A549 (cell line): Measurements from ENCODE around the gene ITPA. TPM values are rescaled to one million over a fixed set of nuclear protein-coding genes. Genes with fewer than 3 reads are reported as not detected.
A peak's percentile ranks its signal among the peaks of the same experiment; 100 is the strongest.

Experiments used
- ATAC-seq, 2 experiments: fragments of 200-7000 bp in 1 of 2; fragments of >200 bp in 1 of 2; cut with Nextera tagmentation in 1 of 2; cut with Tn5 transposase in 1 of 2; 3 replicates each; pipeline versions ENCODE4 v1.8.0 to v1.9.1; 2018 to 2020; ENCODE audit warnings: mild to moderate bottlenecking in 1 of 2, moderate library complexity in 1 of 2
- CTCF ChIA-PET: fragments of 300-600 bp; sonication (Branson Sonifier 250); formaldehyde crosslinking; extraction: SDS; loops from one replicate; lab custom pipeline; 2021; ENCODE audit warnings: antibody characterized with exemption, inconsistent platforms; lab: Yijun Ruan, JAX
- POLR2A ChIA-PET: fragments of 350-600 bp; formaldehyde crosslinking; extraction: SDS; loops from one replicate; lab custom pipeline; 2021; ENCODE audit warnings: antibody characterized with exemption, inconsistent platforms; lab: Yijun Ruan, JAX
- DNase-seq, 2 experiments: peaks; one replicate each; pipeline versions ENCODE4 v3.0.0 to v3.0.0-alpha.2; 2011 to 2016; ENCODE audit warnings: low read depth in 1 of 2, low spot score in 1 of 2
- FAIRE-seq: peaks from 2 replicates; lab custom pipeline; 2011; peaks lifted over from hg19 to GRCh38; lab: Jason Lieb, UNC
- H3K27ac ChIP-seq, 2 experiments: fragments of >200 bp; sonication (Bioruptor Twin); formaldehyde crosslinking; 3 replicates each; pipeline ENCODE4 v1.5.1; 2016 to 2017
- H3K4me1 ChIP-seq: fragments of >200 bp; sonication (Bioruptor Twin); formaldehyde crosslinking; 3 replicates; pipeline ENCODE4 v1.6.1; 2016
- H3K4me2 ChIP-seq: fragments of >200 bp; sonication (Bioruptor Twin); formaldehyde crosslinking; 3 replicates; pipeline ENCODE4 v1.6.1; 2016
- H3K4me3 ChIP-seq: fragments of >200 bp; sonication (Bioruptor Twin); formaldehyde crosslinking; 3 replicates; pipeline ENCODE4 v1.5.1; 2016
- H3K9me3 ChIP-seq: fragments of >200 bp; sonication (Bioruptor Twin); formaldehyde crosslinking; 3 replicates; pipeline ENCODE4 v1.6.1; 2016
- CBX2 ChIP-seq: fragments of 200-600 bp; sonication (generic); IDR thresholded peaks from 2 replicates; pipeline ENCODE4 v1.6.1; 2016; ENCODE audit warnings: low read depth, mild to moderate bottlenecking, borderline replicate concordance
- CBX8 ChIP-seq: fragments of 200-600 bp; sonication (generic); IDR thresholded peaks from 2 replicates; pipeline ENCODE4 v1.6.1; 2016
- CTCF ChIP-seq: fragments of >200 bp; sonication (Bioruptor Twin); formaldehyde crosslinking; IDR thresholded peaks from 3 replicates; pipeline ENCODE4 v1.5.1; 2016
- E2F6 ChIP-seq: IDR thresholded peaks from 2 replicates; pipeline ENCODE4 v1.6.1; 2012; ENCODE audit warnings: low read depth, borderline replicate concordance
- EHF ChIP-seq: fragments of 250-450 bp; sonication (Bioruptor Pico); IDR thresholded peaks from 2 replicates; pipeline ENCODE4 v1.5.0; 2020; ENCODE audit warnings: mild to moderate bottlenecking
- EHMT2 ChIP-seq: fragments of 200-600 bp; sonication (generic); IDR thresholded peaks from 2 replicates; pipeline ENCODE4 v1.6.1; 2016; ENCODE audit warnings: antibody characterized with exemption, low read depth, mild to moderate bottlenecking, moderate library complexity
- EP300 ChIP-seq, 2 experiments: fragments of >200 bp; sonication (Bioruptor Twin); formaldehyde crosslinking; IDR thresholded peaks; 2 replicates in 1 of 2; 3 replicates in 1 of 2; pipeline ENCODE4 v1.6.1; 2016 to 2017
- ESRRA ChIP-seq: fragments of 150-350 bp; IDR thresholded peaks from 2 replicates; pipeline ENCODE4 v1.6.1; 2014; ENCODE audit warnings: mild to moderate bottlenecking, low read length, borderline replicate concordance
- FOSL2 ChIP-seq, 2 experiments: fragments of 450-650 bp in 1 of 2; fragments of >200 bp in 1 of 2; sonication (Bioruptor Twin) in 1 of 2; formaldehyde crosslinking; IDR thresholded peaks; 2 replicates each; pipeline versions ENCODE4 v1.5.0 to v1.6.1; 2016 to 2020; ENCODE audit warnings: mild to moderate bottlenecking in 1 of 2, moderate library complexity in 1 of 2
- HMGXB4 ChIP-seq: fragments of 250-450 bp; sonication (Bioruptor Pico); IDR thresholded peaks from 2 replicates; pipeline ENCODE4 v1.5.0; 2021; ENCODE audit warnings: mild to moderate bottlenecking, moderate library complexity, borderline replicate concordance
- JUN ChIP-seq, 2 experiments: fragments of >200 bp; sonication (Bioruptor Twin); formaldehyde crosslinking; IDR thresholded peaks; 2 replicates in 1 of 2; 3 replicates in 1 of 2; pipeline ENCODE4 v1.6.1; 2016 to 2017
- KDM5A ChIP-seq: fragments of 200-600 bp; sonication (generic); IDR thresholded peaks from 2 replicates; pipeline ENCODE4 v1.6.1; 2016; ENCODE audit warnings: antibody characterized with exemption, mild to moderate bottlenecking
- MAX ChIP-seq: IDR thresholded peaks from 2 replicates; pipeline ENCODE4 v1.6.1; 2012
- NPAS2 ChIP-seq: fragments of 250-450 bp; sonication (Bioruptor Pico); IDR thresholded peaks from 2 replicates; pipeline ENCODE4 v1.8.0; 2022; ENCODE audit warnings: mild to moderate bottlenecking, moderate library complexity, borderline replicate concordance
- SMC3 ChIP-seq: fragments of >200 bp; sonication (Bioruptor Twin); formaldehyde crosslinking; IDR thresholded peaks from 3 replicates; pipeline ENCODE4 v1.6.1; 2018; ENCODE audit warnings: inconsistent platforms
- SREBF2 ChIP-seq: fragments of 450-650 bp; IDR thresholded peaks from 2 replicates; pipeline ENCODE4 v1.6.1; 2014; ENCODE audit warnings: mild to moderate bottlenecking, moderate library complexity
- USF2 ChIP-seq: fragments of 450-650 bp; IDR thresholded peaks from 2 replicates; pipeline ENCODE4 v1.6.1; 2014; ENCODE audit warnings: antibody characterized with exemption
- ZFP36 ChIP-seq: fragments of 450-650 bp; IDR thresholded peaks from 2 replicates; pipeline ENCODE4 v1.6.1; 2014; ENCODE audit warnings: borderline replicate concordance; ENCODE audit not compliant: partially characterized antibody
- ZNF302 ChIP-seq: fragments of 250-450 bp; sonication (Bioruptor Pico); IDR thresholded peaks from 2 replicates; pipeline ENCODE4 v1.9.0; 2021; ENCODE audit warnings: inconsistent platforms, mild to moderate bottlenecking, moderate library complexity
- WGBS: methylation state at CpG from one replicate; pipeline ENCODE4 v1.1.6; 2017; ENCODE audit errors: missing lambda C conversion rate; 5-methylcytosine and 5-hydroxymethylcytosine counted together
- polyA plus RNA-seq, 4 experiments: library from polyadenylated mRNA; depleted of rRNA in 3 of 4; stranded (reverse); fragments of >200 nt; fragmentation: RNase III in 1 of 4; extraction: RNeasy Plus Mini Kit Qiagen cat#74134 plus additional on column Dnase treatment in 1 of 4; gene quantifications; 2 replicates in 3 of 4; 3 replicates in 1 of 4; pipeline ENCODE4 v1.2.3, GENCODE V29; 2011 to 2017

Gene ITPA
- polyA plus RNA-seq, 2 of the 4 experiments (the other 2 are of a cell fraction), result 54.0 to 106 TPM

GRCh38 chr20:3221398-3222226 is 12.3 kb downstream of the ITPA start:
- H3K4me1 ChIP-seq, result peaks cover 56% of the 10 kb centered on the region
- H3K27ac ChIP-seq, result peak overlapping the region; percentile 62 to 76

More at GRCh38 chr20:3221398-3222226, 12.3 kb downstream of the ITPA start:
- Histone ChIP-seq H3K4me2 (peak overlapping the region; percentile 53), H3K9me3 (no peaks in the 10 kb centered on the region), H3K4me3 (no peak overlapping the region)
- CTCF ChIA-PET, result interaction anchor here (0.8 to 10.7 kb wide), 9 partner anchors 12 to 168 kb away, joined by 3 to 105 read pairs (median 3); partner anchors contain the start of genes ITPA and SLC4A11
- ATAC-seq (peak in 1 of 2 experiments; percentile 39; a peak in 3 of 6 replicates), DNase-seq (no peak)
- TF ChIP-seq SREBF2, result no peak
- no peak for TF ChIP-seq EP300 (IDR thresholded peaks at IDR 0.05)
- TF ChIP-seq FOSL2 (IDR thresholded peaks at IDR 0.05), result no peak
- no peak for TF ChIP-seq FOSL2 (CRISPR knock-in tag; IDR thresholded peaks at IDR 0.05)
- no peak for TF ChIP-seq E2F6
- TF ChIP-seq SMC3, result no peak
- no peak for TF ChIP-seq MAX
- no peak for TF ChIP-seq EHF (CRISPR knock-in tag)
- TF ChIP-seq ZNF302 (CRISPR knock-in tag), result no peak
- no peak for TF ChIP-seq CBX8
- no peak for TF ChIP-seq CBX2
- TF ChIP-seq ESRRA, result no peak
- TF ChIP-seq HMGXB4 (CRISPR knock-in tag), result no peak
- no peak for TF ChIP-seq EHMT2
- TF ChIP-seq NPAS2 (CRISPR knock-in tag), result no peak
- TF ChIP-seq KDM5A, result no peak
- no peak for TF ChIP-seq USF2
- TF ChIP-seq JUN (IDR thresholded peaks at IDR 0.05), result no peak
- no peak for TF ChIP-seq CTCF
- TF ChIP-seq ZFP36, result no peak
- TF ChIP-seq, all 56 proteins: peak for 0
- WGBS, result 69% methylated on average over 18 of the region's 18 CpGs
- POLR2A ChIA-PET, result interaction anchor here (1.8 kb wide), 1 partner anchor 9 kb away, joined by 4 read pairs; no protein-coding TSS in a partner anchor
- FAIRE-seq, result no peak
